ENCODE measurements around the gene ACTN1.

DNA sequence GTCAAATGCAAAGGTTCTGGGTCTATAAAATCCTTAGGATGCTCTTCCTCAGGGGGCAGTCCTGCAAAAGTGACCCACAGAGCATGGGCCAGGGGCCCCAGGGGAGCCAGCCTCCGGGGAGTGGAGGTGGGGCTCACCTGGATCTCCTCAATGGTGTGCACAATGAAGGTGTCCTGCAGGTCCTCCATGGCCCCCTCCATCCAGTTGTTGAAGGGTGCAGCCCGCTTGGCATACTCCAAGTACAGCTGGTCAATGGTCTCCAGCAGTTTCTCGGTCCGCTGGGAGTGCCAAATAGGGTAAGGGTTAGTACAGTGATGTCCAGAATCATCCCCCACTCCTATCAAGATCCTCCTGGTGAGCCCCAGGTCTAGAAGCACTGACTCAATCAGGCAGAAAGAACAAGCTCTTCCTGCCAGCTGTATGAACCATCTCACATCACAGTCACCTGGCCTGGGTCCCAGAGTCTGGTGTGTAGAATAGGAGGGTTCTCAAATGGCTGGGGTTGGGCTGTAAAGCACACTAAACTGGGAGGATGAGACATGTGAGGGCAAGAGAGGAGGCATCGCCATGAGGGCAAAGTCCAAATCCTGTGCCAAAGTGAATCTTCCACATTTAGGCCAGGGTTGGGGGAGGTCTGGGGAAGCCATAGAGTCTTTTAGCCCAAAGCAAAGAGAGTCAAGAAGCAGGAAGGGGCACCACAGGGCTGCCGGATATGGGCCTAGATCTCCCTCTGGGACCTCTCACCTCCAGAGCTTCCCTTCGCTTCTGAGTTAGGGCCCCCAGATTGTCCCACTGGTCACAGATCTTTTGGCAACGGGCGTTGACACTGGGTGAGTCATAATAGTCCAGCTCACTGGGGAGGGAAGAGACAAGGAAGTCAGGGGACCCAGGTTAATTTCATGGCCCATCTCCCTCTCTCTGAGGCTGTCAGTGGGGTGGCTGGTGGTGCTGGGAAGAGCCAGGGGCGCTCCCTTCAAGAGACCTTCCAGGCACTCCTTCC is 94.8 kb downstream of the ACTN1 start:
- TF ChIP-seq GATA3 (IDR thresholded peaks at IDR 0.05; ENCODE audit: low read depth, low read length), result no peak
- TF ChIP-seq GATA2 (IDR thresholded peaks at IDR 0.05; ENCODE audit: low read depth, low read length), result no peak

Measured in SH-SY5Y (cell line).